GM18870 (cell line): Measurements from ENCODE around the gene ZNF493.

Source experiments
- ATAC-seq: cut with Tn5 transposase; IDR thresholded peaks from one replicate; pipeline ENCODE4 v1.9.1; 2021; ENCODE audit warnings: moderate library complexity; ENCODE audit not compliant: unreplicated experiment

ZNF493 gene

GRCh38 chr19:21396893-21397572 is at the start of gene ZNF493:
Gene ZNF493 (plus strand): TSS chr19:21397133. CDS start chr19:21397238, 105 bp downstream.
- peak; percentile 100 for ATAC-seq

DNA sequence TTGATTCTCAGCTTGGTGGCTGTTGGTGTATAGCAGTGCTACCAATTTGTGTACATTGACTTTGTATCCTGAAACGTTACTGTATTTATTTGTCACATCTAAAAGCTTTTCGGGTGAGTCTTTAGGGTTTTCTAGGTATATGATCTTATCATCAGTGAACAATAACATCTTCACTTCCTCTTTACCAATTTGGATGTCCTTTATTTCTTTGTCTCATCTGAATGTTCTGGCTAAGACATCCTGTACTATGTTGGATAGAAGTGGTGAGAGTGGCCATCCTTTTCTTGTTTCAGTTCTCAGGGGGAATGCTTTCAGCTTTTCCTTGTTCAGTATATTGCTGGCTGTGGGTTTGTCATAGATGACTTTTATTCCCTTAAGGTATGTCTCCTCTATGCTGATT is 44.1 kb upstream of the ZNF493 start:
- ATAC-seq = no peak

GRCh38 chr19:21358768-21359451 is 38.0 kb upstream of the ZNF493 start, which contains the start of gene ZNF738:
Gene ZNF738 (plus strand): TSS chr19:21359000. CDS start chr19:21359141, 141 bp downstream.
- peak; percentile 96 for ATAC-seq

- ATAC-seq = no peak
These were observed 34.6 kb upstream of the ZNF493 start for GRCh38 chr19:21362291-21362690.

GRCh38 chr19:21383980-21384582 is 12.9 kb upstream of the ZNF493 start:
- ATAC-seq = no peak

GRCh38 chr19:21396121-21396520 is 812 bp upstream of the ZNF493 start:
- no peak for ATAC-seq

GRCh38 chr19:21398851-21399250 is 1.9 kb downstream of the ZNF493 start:
- no peak for ATAC-seq

DNA sequence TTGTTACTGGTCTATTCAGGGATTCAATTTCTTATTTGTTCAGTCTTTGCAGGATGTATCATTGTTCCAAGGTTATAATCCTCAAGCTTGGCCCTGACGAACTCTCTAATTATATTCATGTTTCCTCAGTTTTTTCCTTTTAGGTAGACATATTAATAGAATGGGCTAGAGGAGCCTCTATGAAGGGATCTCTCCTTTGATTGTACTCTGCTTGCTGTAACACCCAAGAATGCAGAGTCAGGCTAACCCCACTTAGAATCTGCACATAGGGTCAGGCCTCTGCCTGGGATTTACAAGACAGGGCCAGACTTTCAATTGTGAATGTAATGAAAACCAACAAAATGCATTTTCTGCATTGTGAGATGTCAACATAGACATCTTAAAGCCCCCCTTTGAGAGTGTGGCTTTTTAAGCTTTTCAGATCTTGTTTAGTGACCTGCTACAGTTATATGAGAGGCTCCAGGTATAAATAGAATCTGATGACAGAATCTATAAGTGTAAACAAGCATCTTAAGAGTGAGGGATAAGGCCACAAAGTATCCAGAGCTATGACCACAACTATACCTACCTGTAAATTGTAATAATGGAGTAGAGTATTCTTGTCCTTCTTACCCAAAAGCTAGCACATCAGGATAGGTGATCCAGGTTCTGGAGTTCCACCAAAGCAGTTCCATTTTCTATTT is 5.5 kb downstream of the ZNF493 start:
- no peak for ATAC-seq

DNA sequence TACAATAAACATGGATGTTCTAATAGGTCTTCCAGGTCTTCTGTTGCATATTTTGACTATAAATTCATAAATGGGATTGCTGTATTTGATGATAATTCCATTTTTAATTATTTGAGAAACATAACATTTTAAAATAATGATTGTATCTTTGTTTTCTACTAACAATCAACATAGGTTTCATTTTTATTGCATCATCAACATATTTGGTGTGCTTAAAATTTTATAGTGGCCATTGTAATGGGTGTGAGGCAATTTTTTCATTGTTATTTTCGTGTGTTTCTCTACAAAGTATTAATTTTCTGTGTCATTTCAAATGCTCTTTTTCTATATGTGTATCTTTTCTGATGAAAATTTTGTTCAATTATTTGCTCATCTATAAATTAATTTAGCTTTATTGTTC is 13.2 kb downstream of the ZNF493 start:
- no peak for ATAC-seq

- ATAC-seq = no peak
These were observed 25.3 kb downstream of the ZNF493 start for GRCh38 chr19:21422244-21422643.

DNA sequence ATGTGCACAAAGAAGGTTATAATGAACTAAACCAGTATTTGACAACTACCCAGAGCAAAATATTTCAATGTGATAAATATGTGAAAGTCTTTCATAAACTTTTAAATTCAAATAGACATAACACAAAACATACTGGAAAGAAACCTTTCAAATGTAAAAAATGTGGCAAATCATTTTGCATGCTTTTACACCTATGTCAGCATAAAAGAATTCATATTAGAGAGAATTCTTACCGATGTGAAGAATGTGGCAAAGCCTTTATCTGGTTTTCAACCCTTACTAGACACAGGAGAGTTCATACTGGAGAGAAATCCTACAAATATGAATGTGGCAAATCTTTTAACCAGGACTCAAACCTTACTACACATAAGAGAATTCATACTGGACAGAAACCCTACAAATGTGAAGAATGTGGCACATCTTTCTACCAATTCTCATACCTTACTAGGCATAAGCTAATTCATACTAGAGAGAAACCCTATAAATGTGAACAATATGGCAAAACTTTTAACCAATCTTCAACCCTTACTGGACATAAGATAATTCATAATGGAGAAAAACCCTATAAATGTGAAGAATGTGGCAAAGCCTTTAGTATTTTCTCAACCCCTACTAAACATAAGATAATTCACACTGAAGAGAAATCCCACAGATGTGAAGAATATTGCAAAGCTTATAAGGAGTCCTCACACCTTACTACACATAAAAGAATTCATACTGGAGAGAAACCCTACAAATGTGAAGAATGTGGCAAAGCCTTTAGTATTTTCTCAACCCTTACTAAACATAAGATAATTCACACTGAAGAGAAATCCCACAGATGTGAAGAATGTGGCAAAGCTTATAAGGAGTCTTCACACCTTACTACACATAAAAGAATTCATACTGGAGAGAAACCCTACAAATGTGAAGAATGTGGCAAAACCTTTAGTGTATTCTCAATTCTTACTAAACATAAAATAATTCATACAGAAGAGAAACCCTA is 26.4 kb downstream of the ZNF493 start:
- no peak for ATAC-seq

DNA sequence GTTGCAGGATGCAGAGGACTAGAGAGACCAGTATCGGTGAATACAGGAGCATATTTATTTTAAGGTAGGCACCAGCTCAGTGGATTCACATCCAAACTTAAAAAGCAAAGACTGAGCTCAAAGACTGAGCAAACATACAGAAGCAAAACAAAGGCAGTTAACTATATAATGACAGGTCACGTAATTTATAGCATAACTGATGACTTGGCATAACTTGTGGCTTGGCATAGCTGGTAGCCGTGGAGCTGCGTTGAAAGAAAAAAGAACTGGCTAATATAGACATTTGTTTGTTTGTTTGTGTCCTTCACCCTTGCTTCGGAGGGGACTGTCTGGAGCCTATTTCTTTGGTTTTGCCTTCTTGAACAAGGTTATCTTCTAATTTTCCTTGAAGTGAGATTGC is 33.7 kb downstream of the ZNF493 start:
- ATAC-seq = no peak

DNA sequence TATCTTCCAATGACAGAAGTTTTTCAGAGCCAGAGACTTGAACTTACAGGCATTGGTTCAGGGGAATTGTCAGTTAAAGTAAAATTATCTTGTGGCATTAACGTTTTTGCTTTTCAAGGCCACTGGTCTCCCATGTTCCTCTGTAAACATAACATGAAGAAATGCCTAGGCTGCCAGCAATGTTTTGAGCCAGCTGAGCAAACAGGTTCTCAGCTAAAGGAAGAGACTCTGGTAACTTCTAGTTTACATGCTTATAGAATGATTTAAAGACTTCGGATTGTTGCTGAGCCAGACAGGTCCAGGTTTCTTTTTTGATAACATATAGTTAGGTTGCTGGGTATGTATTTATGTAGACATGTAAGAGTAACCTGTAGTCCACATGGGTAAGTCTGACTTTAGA is 35.7 kb downstream of the ZNF493 start:
- ATAC-seq = no peak

DNA sequence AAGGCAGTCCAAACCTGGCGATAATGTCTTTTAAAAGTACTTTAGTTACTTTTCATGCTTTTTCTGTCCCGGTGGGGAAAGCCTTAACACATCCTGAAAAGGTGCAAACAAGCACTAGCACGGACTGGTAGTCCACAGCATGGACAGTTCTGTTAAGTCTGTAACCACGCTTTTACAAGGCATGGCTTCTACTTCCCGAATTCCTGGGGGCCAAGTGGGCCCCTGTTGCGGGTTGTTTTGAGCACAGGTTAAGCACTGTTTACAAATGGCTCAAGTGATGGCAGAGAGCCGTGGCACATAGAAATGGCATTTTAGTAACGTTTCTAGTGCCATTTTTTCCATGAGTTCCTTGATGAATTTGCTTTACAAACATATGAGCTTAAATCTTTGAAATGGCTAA is 37.6 kb downstream of the ZNF493 start:
- no peak for ATAC-seq

DNA sequence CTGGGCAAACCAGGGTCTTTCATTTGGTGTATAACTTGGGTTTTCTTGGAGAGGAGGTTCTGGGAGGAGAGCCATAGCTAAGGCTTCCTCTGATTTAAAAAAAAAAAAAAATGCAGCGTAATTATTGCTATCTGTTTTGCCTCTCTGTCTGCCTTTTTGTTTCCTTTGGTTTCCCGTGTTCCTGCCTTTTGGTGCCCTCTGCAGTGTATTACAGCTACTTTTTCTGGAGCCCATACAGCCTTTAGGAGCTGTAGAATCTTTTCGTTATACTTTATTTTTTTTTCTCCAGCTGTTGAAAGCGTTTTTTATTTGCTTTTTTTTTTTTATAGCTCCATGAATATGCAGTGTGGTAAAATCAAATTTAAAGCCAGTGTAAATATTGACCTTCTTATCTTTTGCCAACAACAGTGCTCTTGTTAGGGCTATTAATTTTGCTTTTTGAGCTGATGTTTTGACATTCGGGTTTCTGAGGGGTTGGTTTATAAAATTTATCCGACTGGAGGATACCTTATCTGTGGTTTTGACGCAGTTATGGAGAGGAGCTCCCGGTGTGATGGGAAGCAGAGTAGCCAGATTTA is 38.1 kb downstream of the ZNF493 start:
- ATAC-seq = no peak

DNA sequence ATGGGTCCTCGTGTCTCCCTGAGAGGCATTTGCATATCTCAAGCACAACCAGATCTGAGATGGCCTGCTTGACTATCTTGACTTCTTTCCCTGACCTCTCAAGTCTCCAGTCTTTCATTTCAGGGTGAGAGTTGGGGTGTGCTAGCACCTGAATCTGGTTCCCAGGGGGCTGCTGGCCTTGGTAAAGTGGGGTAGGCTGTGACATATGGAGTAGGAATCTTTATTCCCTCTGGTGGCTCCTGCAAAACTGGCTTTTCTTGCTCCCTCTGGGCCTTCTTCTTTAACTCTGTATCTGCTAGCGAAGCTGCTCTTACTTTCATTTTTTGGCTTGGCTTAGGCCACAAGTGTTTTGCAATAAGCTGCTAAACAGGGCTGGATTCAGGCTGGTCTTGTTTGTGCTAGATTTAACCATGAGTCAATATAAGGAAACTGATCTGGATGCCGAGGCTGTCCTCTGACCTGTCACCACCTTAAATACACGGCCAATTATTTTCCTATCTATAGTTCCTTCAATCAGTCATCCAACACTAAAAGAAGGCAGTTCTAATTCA is 42.3 kb downstream of the ZNF493 start:
- no peak for ATAC-seq

- no peak for ATAC-seq
These were observed 43.4 kb downstream of the ZNF493 start for GRCh38 chr19:21440321-21440720.

DNA sequence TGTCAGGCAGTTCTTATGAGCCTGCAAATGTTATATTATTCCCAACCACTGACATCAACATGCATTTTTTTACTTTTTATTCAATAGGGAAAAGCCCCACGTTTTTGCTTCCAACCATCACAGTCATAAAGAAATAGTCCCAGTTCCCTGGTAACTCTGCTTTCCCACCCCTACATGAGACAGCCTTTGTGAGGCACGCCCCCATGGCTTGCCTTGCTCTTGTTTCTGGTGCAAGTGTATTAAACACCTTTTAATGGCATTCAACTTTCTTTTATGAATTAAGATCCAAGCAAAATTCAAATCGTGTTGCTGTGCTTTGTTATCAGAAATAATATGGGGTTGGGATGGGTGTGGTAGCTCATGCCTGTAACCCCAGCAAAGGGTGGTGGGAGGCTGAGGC is 54.3 kb downstream of the ZNF493 start:
- ATAC-seq = no peak

DNA sequence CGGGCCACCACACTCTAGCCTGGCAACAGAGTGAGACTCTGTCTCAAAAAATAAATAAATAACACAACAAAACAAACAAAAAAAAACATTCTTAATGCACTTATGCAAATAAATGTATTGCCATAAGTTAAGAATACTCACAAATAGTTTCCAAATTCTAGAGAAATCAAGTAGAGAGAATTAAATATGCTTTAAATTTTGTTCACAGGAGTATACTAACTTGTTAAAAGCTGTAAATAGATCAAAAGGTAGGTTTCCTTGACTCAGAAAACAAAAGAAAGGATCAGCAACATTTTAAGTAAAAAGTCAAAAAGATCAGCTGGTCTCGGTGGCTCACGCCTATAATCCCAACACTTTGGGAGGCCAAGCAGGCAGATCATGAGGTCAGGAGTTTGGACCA is 58.0 kb downstream of the ZNF493 start:
- no peak for ATAC-seq

GRCh38 chr19:21460686-21461085 is 63.8 kb downstream of the ZNF493 start:
- no peak for ATAC-seq
